Lower leg skin (tissue), 3 donors: ENCODE results near the gene EMC9.

Source experiments
- POLR2A ChIP-seq, 2 donors: fragments of 450-650 bp; IDR thresholded peaks; one replicate each; pipeline ENCODE4 v1.6.1; 2016 to 2017; ENCODE audit warnings: antibody characterized with exemption in 2 of 2, mild to moderate bottlenecking in 1 of 2, moderate library complexity in 1 of 2
- TF ChIP-seq, protein P1 (sequence below), 3 donors: fragments of 450-650 bp; IDR thresholded peaks; one replicate each; pipeline ENCODE4 v1.5.1; 2016; ENCODE audit warnings: antibody characterized with exemption in 3 of 3, mild to moderate bottlenecking in 3 of 3, moderate library complexity in 2 of 3

DNA sequence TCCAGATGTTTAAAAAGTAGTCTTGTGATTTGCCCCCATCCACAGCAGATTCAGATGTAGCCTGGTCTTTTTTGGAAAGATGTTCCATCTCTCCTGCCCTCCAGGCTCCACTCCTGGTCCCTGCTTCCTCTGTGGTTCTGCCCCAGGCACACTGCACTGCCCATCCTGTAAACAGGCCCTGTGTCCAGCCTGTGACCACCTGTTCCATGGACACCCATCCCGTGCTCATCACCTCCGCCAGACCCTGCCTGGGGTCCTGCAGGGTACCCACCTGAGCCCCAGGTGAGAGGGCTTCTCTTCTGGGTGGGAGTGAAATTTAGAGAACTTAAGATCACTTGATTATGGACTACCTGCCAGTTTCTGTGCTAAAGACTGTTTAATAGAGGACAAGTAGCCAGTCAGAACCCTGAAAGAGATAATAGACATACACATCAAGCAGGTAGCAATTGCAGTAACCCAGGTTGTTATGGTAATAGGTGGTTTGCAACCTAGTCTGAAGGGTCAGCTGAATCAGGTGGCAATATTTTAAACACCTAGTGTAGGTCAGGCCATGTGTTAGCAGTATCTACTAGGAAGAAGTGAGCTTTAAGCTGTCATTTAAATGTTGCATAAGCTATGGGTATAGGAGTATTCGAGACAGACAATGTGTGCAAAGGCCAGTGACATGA lies 8.0 kb upstream of the EMC9 start:
- TF ChIP-seq, protein P1, sequence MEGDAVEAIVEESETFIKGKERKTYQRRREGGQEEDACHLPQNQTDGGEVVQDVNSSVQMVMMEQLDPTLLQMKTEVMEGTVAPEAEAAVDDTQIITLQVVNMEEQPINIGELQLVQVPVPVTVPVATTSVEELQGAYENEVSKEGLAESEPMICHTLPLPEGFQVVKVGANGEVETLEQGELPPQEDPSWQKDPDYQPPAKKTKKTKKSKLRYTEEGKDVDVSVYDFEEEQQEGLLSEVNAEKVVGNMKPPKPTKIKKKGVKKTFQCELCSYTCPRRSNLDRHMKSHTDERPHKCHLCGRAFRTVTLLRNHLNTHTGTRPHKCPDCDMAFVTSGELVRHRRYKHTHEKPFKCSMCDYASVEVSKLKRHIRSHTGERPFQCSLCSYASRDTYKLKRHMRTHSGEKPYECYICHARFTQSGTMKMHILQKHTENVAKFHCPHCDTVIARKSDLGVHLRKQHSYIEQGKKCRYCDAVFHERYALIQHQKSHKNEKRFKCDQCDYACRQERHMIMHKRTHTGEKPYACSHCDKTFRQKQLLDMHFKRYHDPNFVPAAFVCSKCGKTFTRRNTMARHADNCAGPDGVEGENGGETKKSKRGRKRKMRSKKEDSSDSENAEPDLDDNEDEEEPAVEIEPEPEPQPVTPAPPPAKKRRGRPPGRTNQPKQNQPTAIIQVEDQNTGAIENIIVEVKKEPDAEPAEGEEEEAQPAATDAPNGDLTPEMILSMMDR (IDR thresholded peaks at IDR 0.05) = no peak
- TF ChIP-seq POLR2A (IDR thresholded peaks at IDR 0.05) = no peak
